WTC11 (cell line): ENCODE measurements around the gene KRT4. TPM values are rescaled to one million over a fixed set of nuclear protein-coding genes. Genes with fewer than 3 reads are reported as not detected.

Experiments used
- ATAC-seq: fragments of 200-7000 bp; cut with Tn5 transposase; 2 replicates; pipeline ENCODE4 v1.10.0; 2021; ENCODE audit warnings: mild to moderate bottlenecking, moderate library complexity
- CTCF ChIA-PET: fragments of 300-600 bp; sonication (Branson Sonifier 250); formaldehyde crosslinking; loops from one replicate; lab custom pipeline; 2021; ENCODE audit warnings: antibody characterized with exemption; lab: Charles Lee
- POLR2A ChIA-PET: fragments of 350-600 bp; sonication (Branson Sonifier 250); formaldehyde crosslinking; loops from one replicate; lab custom pipeline; 2021; ENCODE audit warnings: antibody characterized with exemption; lab: Charles Lee
- DNase-seq: peaks from one replicate; pipeline ENCODE4 v3.0.0; 2021; ENCODE audit warnings: low spot score
- H3K27ac Mint-ChIP-seq: 2 replicates; pipeline ENCODE4 v1.8.0; 2021; ENCODE audit warnings: mixed read lengths
- H3K27me3 Mint-ChIP-seq: 2 replicates; pipeline ENCODE4 v1.8.0; 2021; ENCODE audit warnings: low read depth, mild to moderate bottlenecking, moderate library complexity, mixed read lengths
- H3K36me3 Mint-ChIP-seq: 2 replicates; pipeline ENCODE4 v1.8.0; 2021; ENCODE audit warnings: mixed read lengths
- H3K4me1 Mint-ChIP-seq: 2 replicates; pipeline ENCODE4 v1.8.0; 2022; ENCODE audit warnings: mixed read lengths
- H3K4me3 Mint-ChIP-seq: 2 replicates; pipeline ENCODE4 v1.8.0; 2021; ENCODE audit warnings: mild to moderate bottlenecking, moderate library complexity, mixed read lengths
- H3K9me3 Mint-ChIP-seq: 2 replicates; pipeline ENCODE4 v1.8.0; 2021; ENCODE audit warnings: mixed read lengths
- AR ChIP-seq: fragments of 250-450 bp; sonication (Bioruptor Pico); IDR thresholded peaks from 2 replicates; pipeline ENCODE4 v1.9.0; 2021; ENCODE audit warnings: mild to moderate bottlenecking
- E2F1 ChIP-seq: sonication (generic); formaldehyde crosslinking; IDR thresholded peaks from 2 replicates; pipeline ENCODE4 v1.8.0; 2022; ENCODE audit warnings: mild to moderate bottlenecking, missing genetic modification reagents
- GRHL2 ChIP-seq: fragments of 250-450 bp; sonication (Bioruptor Pico); IDR thresholded peaks from 2 replicates; pipeline ENCODE4 v1.8.0; 2022; ENCODE audit warnings: mild to moderate bottlenecking, moderate library complexity; ENCODE audit not compliant: insufficient replicate concordance, severe bottlenecking
- GTF2I ChIP-seq: fragments of 250-450 bp; sonication (Bioruptor Pico); conservative IDR thresholded peaks from 2 replicates; pipeline ENCODE4 v1.4.0; 2021; ENCODE audit warnings: mild to moderate bottlenecking
- HMGXB4 ChIP-seq: sonication (generic); formaldehyde crosslinking; IDR thresholded peaks from 2 replicates; pipeline ENCODE4 v1.8.1; 2023; ENCODE audit warnings: mild to moderate bottlenecking, moderate library complexity, missing genetic modification reagents
- IRF1 ChIP-seq: sonication (generic); formaldehyde crosslinking; IDR thresholded peaks from 2 replicates; pipeline ENCODE4 v1.8.0; 2023; ENCODE audit warnings: missing genetic modification reagents
- KAT7 ChIP-seq: sonication (generic); formaldehyde crosslinking; IDR thresholded peaks from 2 replicates; pipeline ENCODE4 v1.8.1; 2023; ENCODE audit warnings: missing genetic modification reagents, mild to moderate bottlenecking, borderline replicate concordance
- SMAD4 ChIP-seq: sonication (generic); formaldehyde crosslinking; IDR thresholded peaks from 2 replicates; pipeline ENCODE4 v1.8.0; 2022; ENCODE audit warnings: mild to moderate bottlenecking, missing genetic modification reagents
- TEAD1 ChIP-seq: sonication (generic); formaldehyde crosslinking; IDR thresholded peaks from 2 replicates; pipeline ENCODE4 v1.8.0; 2022; ENCODE audit warnings: mild to moderate bottlenecking, missing genetic modification reagents
- ZMAT4 ChIP-seq: fragments of 250-450 bp; sonication (Bioruptor Pico); IDR thresholded peaks from 2 replicates; pipeline ENCODE4 v1.9.0; 2021; ENCODE audit warnings: mild to moderate bottlenecking
- ZNF532 ChIP-seq: fragments of 250-450 bp; sonication (Bioruptor Pico); IDR thresholded peaks from 2 replicates; pipeline ENCODE4 v1.9.0; 2021; ENCODE audit warnings: mild to moderate bottlenecking, borderline replicate concordance
- ZNF671 ChIP-seq: fragments of 250-450 bp; sonication (Bioruptor Pico); IDR thresholded peaks from 2 replicates; pipeline ENCODE4 v1.8.0; 2021; ENCODE audit warnings: mild to moderate bottlenecking
- total RNA-seq: library from RNA; stranded (reverse); gene quantifications from 3 replicates; pipeline ENCODE4 v1.2.3, GENCODE V29; 2021

KRT4 gene
- total RNA-seq, 1 experiment from 2014 or later, result not detected

- Mint-ChIP-seq H3K27ac (no peak overlapping the region), H3K36me3 (no peaks in the 10 kb centered on the region), H3K9me3 (no peaks in the 10 kb centered on the region), H3K4me3 (no peak overlapping the region), H3K27me3 (no peaks in the 10 kb centered on the region; the same call in 1 of the 2 replicates), H3K4me1 (no peaks in the 10 kb centered on the region)
- TF ChIP-seq KAT7 (no peak), E2F1 (no peak)
- DNase-seq (no peak), ATAC-seq (no peak; the same call in 1 of the 2 replicates)
- ChIA-PET POLR2A (no interaction called here), CTCF (interaction anchor here (0.9 to 1.5 kb wide), 2 partner anchors 10 to 20 kb away, joined by 5 to 6 read pairs; no protein-coding TSS in a partner anchor)
Observed at GRCh38 chr12:52860102-52860823, 46.3 kb upstream of the KRT4 start.

GRCh38 chr12:52857500-52857899, 43.6 kb upstream of the KRT4 start:
- Mint-ChIP-seq H3K4me3 (no peak overlapping the region), H3K27me3 (no peaks in the 10 kb centered on the region; the same call in 1 of the 2 replicates), H3K4me1 (no peaks in the 10 kb centered on the region), H3K27ac (no peak overlapping the region), H3K36me3 (no peaks in the 10 kb centered on the region), H3K9me3 (no peaks in the 10 kb centered on the region)
- DNase-seq, result no peak
- CTCF ChIA-PET, result interaction anchor here (1.2 kb wide), 1 partner anchor 13 kb away, joined by 6 read pairs; no protein-coding TSS in a partner anchor
- POLR2A ChIA-PET, result no interaction called here
- no peak for ATAC-seq
- no peak for TF ChIP-seq SMAD4 (CRISPR knock-in tag)
- TF ChIP-seq GRHL2, result no peak
- TF ChIP-seq TEAD1, result no peak
- no peak for TF ChIP-seq HMGXB4 (CRISPR knock-in tag)
- no peak for TF ChIP-seq ZNF671 (CRISPR knock-in tag)
- no peak for TF ChIP-seq AR (CRISPR knock-in tag)
- no peak for TF ChIP-seq ZMAT4 (CRISPR knock-in tag)
- no peak for TF ChIP-seq GTF2I
- TF ChIP-seq IRF1 (CRISPR knock-in tag), result no peak
- TF ChIP-seq ZNF532 (CRISPR knock-in tag), result no peak
- TF ChIP-seq, all 79 proteins: peak for 0
